Measurements from ENCODE around the gene VOPP1.
A peak's percentile ranks its signal among the peaks of the same experiment; 100 is the strongest.
"Not testable (repeated sequence)": the region's sequence is repeated elsewhere in the genome, so short reads cannot be mapped to it uniquely, and the experiment has no call there.

Gene VOPP1, protein sequence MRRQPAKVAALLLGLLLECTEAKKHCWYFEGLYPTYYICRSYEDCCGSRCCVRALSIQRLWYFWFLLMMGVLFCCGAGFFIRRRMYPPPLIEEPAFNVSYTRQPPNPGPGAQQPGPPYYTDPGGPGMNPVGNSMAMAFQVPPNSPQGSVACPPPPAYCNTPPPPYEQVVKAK

DNA sequence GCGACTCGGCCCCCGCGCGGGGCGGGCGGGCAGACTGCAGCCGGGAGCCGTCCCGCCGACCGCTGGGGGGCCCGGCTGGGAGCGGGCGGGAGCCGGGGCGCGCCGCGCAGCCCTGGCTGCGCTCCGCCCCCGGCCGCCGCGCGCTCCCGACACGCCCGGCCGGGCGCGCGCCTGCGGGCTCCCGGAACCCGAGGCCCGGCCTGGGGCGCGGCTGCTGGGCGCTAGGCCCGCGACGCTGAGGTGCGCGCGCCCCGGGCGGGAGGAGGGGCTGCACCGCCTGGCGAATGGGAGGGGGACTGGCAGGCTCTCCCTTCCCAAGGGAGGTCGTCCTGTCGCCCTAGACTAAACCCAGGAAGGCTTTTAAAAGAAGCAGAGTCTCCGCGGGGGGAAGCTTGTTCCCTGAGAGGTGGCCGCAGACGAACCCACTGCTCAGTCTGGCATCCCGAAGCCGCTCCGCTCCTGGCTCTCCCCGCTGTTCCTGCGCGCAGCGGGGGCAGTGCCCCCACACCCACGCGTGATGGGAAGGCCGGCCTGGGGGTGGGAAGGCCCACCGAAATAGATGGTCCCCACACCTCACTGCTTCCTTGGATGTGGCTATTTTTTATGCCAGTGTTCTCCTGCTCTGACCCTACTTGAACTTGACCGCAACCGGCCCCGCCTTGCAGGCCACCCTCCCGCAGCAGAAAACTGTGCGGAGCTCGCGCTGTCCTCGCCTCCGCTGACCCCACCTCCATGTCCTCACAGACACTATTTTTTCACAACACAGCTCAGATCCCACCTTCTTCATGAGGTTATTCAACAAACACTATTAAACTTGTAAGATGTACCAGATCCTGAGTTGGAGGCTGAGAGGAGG is at the start of gene VOPP1:
VOPP1 (minus strand) TSS at position 125 of the 856 bp plus-strand sequence. CDS start 178 bp downstream, outside the sequence.
- peak; percentile 76 for DNase-seq

DNA sequence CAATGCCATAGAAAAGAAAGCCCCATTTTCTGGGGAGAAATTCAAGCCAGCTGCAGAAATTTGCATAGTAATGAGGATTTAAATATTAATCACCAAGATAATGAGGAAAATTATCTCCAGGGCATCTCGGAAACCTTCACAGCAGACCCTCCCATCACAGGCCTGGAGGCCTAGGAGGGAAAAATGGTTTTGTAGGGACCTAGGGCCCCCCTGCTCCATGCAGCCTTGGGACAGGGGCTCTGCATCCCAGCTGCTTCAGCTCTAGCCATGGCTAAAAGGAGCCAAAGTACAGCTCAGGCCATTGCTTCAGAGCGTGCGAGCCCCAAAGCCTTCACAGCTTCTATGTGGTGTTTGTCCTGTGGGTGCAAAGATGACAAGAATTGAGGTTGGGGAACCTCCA is 46.6 kb upstream of the VOPP1 start:
- no peak for DNase-seq

GRCh38 chr7:55614365-55615064 is 42.2 kb upstream of the VOPP1 start:
- not testable (repeated sequence) for DNase-seq

GRCh38 chr7:55609726-55610125 is 37.4 kb upstream of the VOPP1 start:
- DNase-seq, result not testable (repeated sequence)

GRCh38 chr7:55605661-55606060 is 33.4 kb upstream of the VOPP1 start:
- not testable (repeated sequence) for DNase-seq

DNA sequence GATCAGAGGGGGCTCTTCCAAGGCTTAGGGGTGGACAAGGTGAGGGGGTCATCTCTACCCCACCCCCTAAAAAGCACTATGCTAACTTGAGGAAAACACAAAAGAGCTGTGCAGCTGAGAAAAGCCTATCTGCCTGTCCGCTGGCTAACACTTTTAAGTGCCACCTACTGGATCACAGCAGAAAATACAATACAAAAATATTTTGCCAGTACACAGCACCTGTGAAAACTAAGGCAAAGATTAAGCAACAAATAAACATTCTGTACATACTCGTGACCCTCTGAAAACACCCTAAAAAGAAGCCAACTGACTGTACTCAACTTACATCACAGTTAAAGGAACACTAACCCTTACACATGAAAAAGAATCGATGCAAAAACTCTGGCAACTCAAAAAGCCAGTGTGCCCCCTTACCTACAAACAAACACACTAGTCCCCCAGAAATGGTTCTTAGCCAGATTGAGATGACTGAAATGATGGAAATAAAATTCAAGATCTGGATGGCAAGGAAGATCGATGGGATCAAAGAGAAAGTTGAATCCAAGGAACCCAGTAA is 25.7 kb upstream of the VOPP1 start:
- not testable (repeated sequence) for DNase-seq

DNA sequence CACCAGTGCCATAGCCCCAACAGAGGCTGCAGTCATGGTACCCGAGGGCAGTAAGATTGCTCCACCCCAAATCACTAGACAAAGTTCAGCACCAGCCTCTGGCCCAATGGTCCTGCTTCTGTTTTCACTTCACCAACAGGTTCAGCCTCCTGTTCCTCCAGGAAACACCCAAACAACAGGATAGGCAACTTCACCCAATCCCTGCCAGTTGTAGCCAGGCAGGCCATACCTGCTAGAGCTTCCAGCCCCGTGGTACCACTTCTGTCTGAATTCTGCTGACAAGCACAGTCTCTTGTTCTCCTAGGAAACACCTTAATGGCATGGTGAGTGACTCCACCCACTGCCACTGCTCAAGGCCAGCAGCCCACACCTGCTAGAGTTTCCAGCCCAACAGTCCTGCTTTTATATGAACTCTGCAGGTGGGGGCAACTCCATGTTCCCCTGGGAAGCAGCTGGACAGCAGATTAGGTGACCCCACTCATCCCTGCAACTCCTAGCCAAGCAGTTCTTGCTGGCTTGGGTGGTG is 25.0 kb upstream of the VOPP1 start:
- not testable (repeated sequence) for DNase-seq

DNA sequence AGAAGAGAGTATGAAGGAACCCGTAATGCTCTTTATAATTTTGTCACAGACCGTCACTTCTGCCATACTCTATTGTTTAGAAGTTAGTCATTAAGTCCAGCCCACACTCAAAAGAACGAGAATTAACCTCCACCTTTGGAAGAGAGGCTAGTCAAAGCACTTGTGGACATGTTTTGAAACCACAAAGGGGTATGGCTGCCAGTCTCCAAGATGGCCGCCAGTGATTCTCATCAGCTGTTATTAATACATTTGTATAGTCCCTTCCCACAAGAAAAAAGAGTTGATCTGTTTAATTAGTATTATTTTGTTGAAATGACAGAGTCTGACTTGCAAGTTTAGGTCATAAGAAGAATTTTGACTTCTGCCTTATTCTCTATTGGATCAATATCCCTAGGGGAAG is 23.2 kb upstream of the VOPP1 start:
- DNase-seq, result no peak

DNA sequence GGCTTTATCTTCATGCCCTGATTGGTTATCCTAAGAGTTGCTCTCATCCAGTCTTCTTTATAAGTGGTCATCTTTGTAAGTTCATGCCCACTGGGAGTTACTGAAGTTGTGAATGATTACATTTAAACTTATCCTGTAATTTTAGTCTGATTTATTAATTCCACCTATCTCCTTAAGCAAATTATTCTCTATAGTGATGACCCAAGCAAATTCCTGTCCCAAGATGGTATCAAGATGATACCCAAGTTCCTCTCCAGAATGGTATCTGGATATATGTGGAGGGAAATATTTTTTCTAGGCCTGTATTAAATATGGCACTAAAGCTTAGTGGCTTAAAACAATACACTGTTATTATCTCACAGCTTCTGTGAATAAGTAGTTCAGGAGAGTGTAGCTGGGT is 22.6 kb upstream of the VOPP1 start:
- no peak for DNase-seq

DNA sequence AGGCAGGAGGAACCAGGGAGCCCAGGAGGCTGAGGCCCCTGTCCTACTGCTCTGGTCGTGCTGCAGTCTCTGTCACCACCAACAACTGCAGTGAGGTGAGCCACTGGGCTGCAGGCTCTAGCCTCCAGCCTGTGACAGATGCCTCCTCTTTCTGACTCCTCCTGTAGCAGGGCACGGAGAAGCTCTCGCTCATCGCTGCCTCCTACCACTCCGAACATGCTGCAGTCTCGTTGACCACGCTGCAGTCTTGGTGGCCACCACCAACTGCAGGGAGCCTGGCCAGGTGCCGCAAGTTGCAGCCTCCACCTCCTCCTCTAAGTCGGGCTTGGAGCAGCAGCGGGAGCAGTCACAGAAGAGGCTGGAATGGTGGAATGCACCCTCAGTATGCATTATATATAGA is 22.1 kb upstream of the VOPP1 start:
- no peak for DNase-seq

- peak; percentile 86 for DNase-seq
Measured at GRCh38 chr7:55593515-55594318, 21.4 kb upstream of the VOPP1 start.

DNA sequence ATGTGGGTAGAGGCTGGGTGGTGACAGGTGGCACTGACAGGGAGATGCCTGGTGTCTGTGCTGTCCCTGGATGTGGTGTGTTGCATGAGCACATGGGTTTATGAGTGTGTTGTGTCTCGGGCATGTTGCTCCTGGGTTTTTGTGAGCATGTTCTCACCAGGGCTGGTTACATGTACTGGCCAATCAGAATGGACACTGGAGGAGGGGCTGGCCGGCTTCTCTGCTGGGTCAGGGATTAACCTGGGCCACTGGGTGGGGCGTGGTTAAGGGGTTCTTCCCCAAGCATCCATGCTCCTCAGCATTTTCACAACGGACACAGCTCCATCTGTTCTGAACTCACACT is 20.8 kb upstream of the VOPP1 start:
- DNase-seq, result no peak

DNA sequence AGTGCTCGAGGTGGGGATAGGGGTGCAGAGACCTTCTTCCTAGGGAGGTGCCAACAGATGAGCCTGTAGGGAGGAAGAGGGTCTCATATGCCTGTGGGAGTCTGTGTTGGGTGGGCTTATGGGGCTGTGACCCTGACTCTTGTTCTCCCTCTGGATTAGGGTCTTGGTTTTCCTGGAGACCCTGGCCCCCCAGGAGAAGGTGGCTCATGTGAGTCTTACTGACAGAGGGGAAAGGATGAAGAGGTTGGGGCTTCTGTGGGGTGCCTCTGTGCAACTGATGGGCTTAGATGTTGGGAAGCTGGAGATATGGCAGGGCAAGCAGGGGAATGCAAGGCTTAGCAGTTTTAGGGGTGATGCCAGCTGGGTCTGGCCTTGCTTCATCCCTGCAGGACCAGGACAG is 20.2 kb upstream of the VOPP1 start:
- no peak for DNase-seq

GRCh38 chr7:55591282-55591931 is 19.1 kb upstream of the VOPP1 start:
- DNase-seq, result no peak

- DNase-seq, result no peak
Measured at GRCh38 chr7:55590517-55591281, 18.4 kb upstream of the VOPP1 start.

DNA sequence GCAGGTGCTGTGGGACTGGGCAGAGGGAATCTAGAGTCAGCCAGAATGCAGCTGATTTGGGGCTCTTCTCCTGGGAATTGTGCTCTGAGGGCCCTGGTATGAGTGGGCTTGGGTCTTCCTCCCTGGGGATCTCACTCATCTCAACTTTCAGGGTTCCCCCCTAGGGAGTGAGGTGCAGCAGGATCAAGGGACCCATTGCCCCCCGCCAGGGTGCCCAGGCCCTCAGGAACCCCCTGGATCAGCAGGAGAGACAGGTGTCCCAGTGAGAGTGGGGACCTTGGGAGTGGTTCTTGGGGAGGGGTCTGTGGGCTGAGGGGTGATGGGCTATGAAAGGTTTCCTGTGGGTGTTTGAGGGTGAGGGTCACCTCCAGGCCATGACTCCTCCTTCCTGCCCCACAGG is 17.6 kb upstream of the VOPP1 start:
- DNase-seq, result no peak

- no peak for DNase-seq
Measured at GRCh38 chr7:55588976-55589604, 16.8 kb upstream of the VOPP1 start.

- no peak for DNase-seq
Measured at GRCh38 chr7:55588379-55588699, 16.0 kb upstream of the VOPP1 start.

- no peak for DNase-seq
Measured at GRCh38 chr7:55587687-55588378, 15.5 kb upstream of the VOPP1 start.

- not testable (repeated sequence) for DNase-seq
Measured at GRCh38 chr7:55582656-55583055, 10.4 kb upstream of the VOPP1 start.

All from activated CD4-positive, CD25-positive, alpha-beta regulatory T cell treated with anti-CD3 and anti-CD28 coated beads, Interleukin-2, amount 50 U/mL, for 72 hours (primary cell).